HL-60 (cell line): ENCODE data around the gene ZBTB8A.

Experiments
- DNase-seq, 2 experiments: peaks; one replicate each; pipeline ENCODE4 v3.0.0-alpha.2; 2010 to 2020; ENCODE audit warnings: low read depth in 1 of 2, low spot score in 1 of 2
- H3K27ac ChIP-seq: fragments of 250-450 bp; sonication (Bioruptor Pico); replicated peaks from 2 replicates; pipeline ENCODE4 v1.5.1; 2020; ENCODE audit warnings: mild to moderate bottlenecking, moderate library complexity
- H3K27me3 ChIP-seq: fragments of 250-450 bp; sonication (Bioruptor Pico); 2 replicates; pipeline ENCODE4 v1.5.1; 2021; ENCODE audit warnings: mild to moderate bottlenecking, moderate library complexity; ENCODE audit not compliant: insufficient read depth, poor library complexity, severe bottlenecking
- H3K4me3 ChIP-seq: replicated peaks from 2 replicates; pipeline ENCODE4 v1.5.1; 2011; ENCODE audit warnings: mild to moderate bottlenecking, control low read depth, low read length; ENCODE audit not compliant: insufficient read depth
- CTCF ChIP-seq: IDR thresholded peaks from one replicate; pipeline ENCODE4 v1.5.1; 2011; ENCODE audit warnings: low read length, control low read depth, inconsistent platforms; ENCODE audit not compliant: insufficient read depth
- GABPA ChIP-seq: IDR thresholded peaks from 2 replicates; pipeline ENCODE4 v1.6.1; 2012; ENCODE audit warnings: low read depth
- POLR2AphosphoS5 ChIP-seq: IDR thresholded peaks from 2 replicates; pipeline ENCODE4 v1.6.1; 2012; ENCODE audit warnings: low read depth
- REST ChIP-seq: IDR thresholded peaks from 2 replicates; pipeline ENCODE4 v1.6.1; 2012; ENCODE audit warnings: low read depth; ENCODE audit not compliant: insufficient replicate concordance
- SPI1 ChIP-seq: IDR thresholded peaks from 2 replicates; pipeline ENCODE4 v1.6.1; 2012; ENCODE audit warnings: low read depth, mild to moderate bottlenecking, borderline replicate concordance

Gene ZBTB8A

GRCh38 chr1:32606565-32607371 is 67.5 kb downstream of the ZBTB8A start:
- H3K27ac ChIP-seq: no peak overlapping the region
- H3K27me3 ChIP-seq: no peaks in the 10 kb centered on the region
- TF ChIP-seq SPI1: peak; percentile 28; the same call in 1 of the 2 replicates
- TF ChIP-seq GABPA: no peak
- no peak overlapping the region for H3K4me3 ChIP-seq
- DNase-seq: no peak

- H3K4me3 ChIP-seq: no peak overlapping the region
- no peak overlapping the region for H3K27ac ChIP-seq
- no peak for DNase-seq
- TF ChIP-seq POLR2AphosphoS5 (no peak), GABPA (no peak), SPI1 (no peak), REST (no peak), CTCF (no peak)
- no peaks in the 10 kb centered on the region for H3K27me3 ChIP-seq
Observed at GRCh38 chr1:32609180-32609579, 70.0 kb downstream of the ZBTB8A start.

- TF ChIP-seq SPI1 (no peak), REST (no peak)
- no peak for DNase-seq
- H3K27me3 ChIP-seq: no peaks in the 10 kb centered on the region
- H3K27ac ChIP-seq: no peak overlapping the region
- H3K4me3 ChIP-seq: no peak overlapping the region
Observed at GRCh38 chr1:32611859-32612188, 72.6 kb downstream of the ZBTB8A start.

- Histone ChIP-seq H3K4me3 (no peak overlapping the region), H3K27ac (no peak overlapping the region), H3K27me3 (no peaks in the 10 kb centered on the region)
- TF ChIP-seq GABPA (no peak), REST (no peak), SPI1 (no peak), POLR2AphosphoS5 (no peak), CTCF (no peak)
- no peak for DNase-seq
Observed at GRCh38 chr1:32612189-32612881, 73.1 kb downstream of the ZBTB8A start.
